ENCODE results near the gene CDKN2AIPNL.
"Not testable (repeated sequence)": the region's sequence is repeated elsewhere in the genome, so short reads cannot be mapped to it uniquely, and the experiment has no call there.

CDKN2AIPNL gene

DNA sequence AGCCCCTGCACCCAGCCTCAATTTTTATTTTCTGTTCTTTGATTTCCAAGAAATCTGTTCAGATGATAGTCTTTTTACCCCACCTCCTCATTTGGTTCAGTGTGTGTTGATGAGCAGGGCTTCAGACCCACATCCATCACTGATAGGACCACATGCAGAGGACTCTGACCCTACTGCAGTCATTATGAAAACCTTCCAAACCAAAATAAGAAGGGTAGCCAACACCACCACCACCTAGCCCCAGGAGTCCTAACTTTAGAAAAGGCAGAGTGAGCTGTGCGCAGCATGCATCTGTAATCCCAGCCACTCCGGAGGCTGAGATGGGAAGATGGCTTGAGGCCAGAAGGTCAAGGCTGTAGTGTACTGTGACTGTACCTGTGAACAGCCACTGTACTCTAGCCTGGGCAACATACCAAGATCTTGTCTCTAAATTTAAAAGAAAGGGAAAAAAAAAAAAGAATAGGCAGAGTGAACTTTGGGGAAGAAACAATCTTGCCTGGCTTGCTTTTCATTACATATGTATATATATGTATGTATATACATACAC is 13.0 kb downstream of the CDKN2AIPNL start:
- peaks cover 15% of the 10 kb centered on the region for H3K4me1 ChIP-seq (ENCODE audit: control insufficient read depth, insufficient read depth, low read length)
- H3K4me3 ChIP-seq (ENCODE audit: low read depth, low read length): no peak overlapping the region
- peaks cover 64% of the 10 kb centered on the region for H3K36me3 ChIP-seq (ENCODE audit: control insufficient read depth, insufficient read depth, low read length)
- no peak overlapping the region for H3K9ac ChIP-seq (ENCODE audit: low read length)
- no peaks in the 10 kb centered on the region for H3K9me3 ChIP-seq (ENCODE audit: control insufficient read depth, insufficient read depth, low read depth, low read length)
- H3K27me3 ChIP-seq (ENCODE audit: control insufficient read depth, insufficient read depth, low read length): no peaks in the 10 kb centered on the region
- no peak overlapping the region for H3K27ac ChIP-seq (ENCODE audit: low read depth, low read length)

DNA sequence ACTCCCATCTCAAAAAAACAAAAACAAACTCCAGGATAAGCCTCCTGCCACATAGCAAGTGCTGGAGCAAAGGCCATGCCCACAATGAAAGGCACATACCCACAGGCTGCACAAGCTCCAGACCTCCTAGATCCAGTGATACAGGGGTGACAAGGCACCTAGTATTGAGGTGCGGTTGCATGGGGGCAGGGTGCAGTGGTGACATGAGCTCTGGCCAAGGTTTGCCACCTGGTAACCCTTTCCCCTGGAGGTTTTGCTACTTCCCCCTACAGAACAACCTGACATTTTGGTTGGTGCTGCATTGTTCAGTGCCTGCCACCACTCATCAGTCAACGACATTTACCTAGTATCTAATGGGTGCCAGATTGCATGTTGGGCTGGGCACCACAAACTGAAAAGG is 14.5 kb downstream of the CDKN2AIPNL start:
- H3K9ac ChIP-seq (ENCODE audit: low read length): no peak overlapping the region
- H3K36me3 ChIP-seq (ENCODE audit: control insufficient read depth, insufficient read depth, low read length): peaks cover 72% of the 10 kb centered on the region
- H3K27ac ChIP-seq (ENCODE audit: low read depth, low read length): no peak overlapping the region
- no peaks in the 10 kb centered on the region for H3K9me3 ChIP-seq (ENCODE audit: control insufficient read depth, insufficient read depth, low read depth, low read length)
- H3K4me1 ChIP-seq (ENCODE audit: control insufficient read depth, insufficient read depth, low read length): peaks cover 16% of the 10 kb centered on the region
- no peaks in the 10 kb centered on the region for H3K27me3 ChIP-seq (ENCODE audit: control insufficient read depth, insufficient read depth, low read length)
- no peak overlapping the region for H3K4me3 ChIP-seq (ENCODE audit: low read depth, low read length)

DNA sequence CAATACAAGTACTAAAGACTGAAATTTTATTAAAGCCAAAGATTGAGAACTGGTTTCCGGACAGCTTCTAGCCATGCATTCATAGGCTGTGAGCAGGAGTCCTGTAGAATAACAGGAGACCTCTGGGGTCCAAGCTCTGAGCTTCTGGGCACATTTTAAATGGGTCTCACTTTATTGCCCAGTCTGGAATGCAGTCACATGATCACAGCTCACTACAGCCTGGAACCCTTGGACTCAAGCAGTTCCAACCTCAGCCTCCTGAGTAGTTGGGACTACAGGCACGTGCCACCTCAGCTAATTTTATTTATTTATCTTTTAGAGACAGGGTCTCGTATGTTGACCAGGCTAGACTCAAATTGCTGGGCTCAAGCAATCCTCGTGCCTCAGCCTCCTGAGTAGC is 15.4 kb downstream of the CDKN2AIPNL start:
- Histone ChIP-seq H3K4me3 (ENCODE audit: low read depth, low read length) (no peak overlapping the region), H3K36me3 (ENCODE audit: control insufficient read depth, insufficient read depth, low read length) (peaks cover 74% of the 10 kb centered on the region), H3K27ac (ENCODE audit: low read depth, low read length) (no peak overlapping the region), H3K9ac (ENCODE audit: low read length) (no peak overlapping the region), H3K9me3 (ENCODE audit: control insufficient read depth, insufficient read depth, low read depth, low read length) (no peaks in the 10 kb centered on the region), H3K27me3 (ENCODE audit: control insufficient read depth, insufficient read depth, low read length) (no peaks in the 10 kb centered on the region), H3K4me1 (ENCODE audit: control insufficient read depth, insufficient read depth, low read length) (peaks cover 16% of the 10 kb centered on the region)

DNA sequence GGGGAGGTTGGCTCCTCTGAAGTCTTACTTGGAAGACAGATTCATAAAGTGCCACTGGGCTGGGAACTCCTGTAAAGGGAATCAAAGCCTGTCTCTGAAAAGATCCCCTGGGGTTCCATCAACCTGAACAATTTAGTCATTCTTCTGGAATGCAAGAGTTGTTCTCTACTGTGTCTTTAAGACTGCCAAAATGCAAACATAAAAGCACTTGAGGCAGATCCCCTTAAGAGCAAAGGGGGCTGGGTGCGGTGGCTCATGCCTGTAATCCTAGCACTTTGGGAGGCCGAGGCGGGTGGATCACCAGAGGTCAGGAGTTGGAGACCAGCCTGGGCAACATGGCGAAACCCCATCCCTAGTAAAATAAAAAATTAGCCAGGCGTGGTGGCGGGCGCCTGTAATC is 16.7 kb downstream of the CDKN2AIPNL start:
- Histone ChIP-seq H3K9ac (ENCODE audit: low read length) (no peak overlapping the region), H3K4me1 (ENCODE audit: control insufficient read depth, insufficient read depth, low read length) (peaks cover 16% of the 10 kb centered on the region), H3K27ac (ENCODE audit: low read depth, low read length) (no peak overlapping the region; the same call in 1 of the 2 replicates), H3K4me3 (ENCODE audit: low read depth, low read length) (no peak overlapping the region), H3K36me3 (ENCODE audit: control insufficient read depth, insufficient read depth, low read length) (peaks cover 87% of the 10 kb centered on the region), H3K9me3 (ENCODE audit: control insufficient read depth, insufficient read depth, low read depth, low read length) (no peaks in the 10 kb centered on the region), H3K27me3 (ENCODE audit: control insufficient read depth, insufficient read depth, low read length) (no peaks in the 10 kb centered on the region)

DNA sequence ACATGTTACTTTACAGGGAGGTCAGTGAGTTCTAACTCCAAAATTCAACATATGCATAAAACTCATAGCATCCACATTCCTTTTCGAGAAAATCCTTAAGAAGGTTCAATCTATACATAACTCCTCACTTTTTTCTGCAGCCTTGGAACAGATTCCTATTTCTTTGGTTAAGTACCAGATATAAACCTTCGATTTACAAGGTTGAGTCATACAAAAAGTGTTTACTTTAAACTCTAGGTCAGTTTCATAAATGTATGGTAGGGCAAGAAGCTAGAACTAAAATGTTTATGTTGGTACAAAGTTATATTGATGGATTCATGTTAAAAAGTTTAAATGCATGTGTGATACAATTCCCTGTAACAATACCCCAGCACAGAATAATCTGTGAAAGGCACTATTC is 19.4 kb downstream of the CDKN2AIPNL start:
- Histone ChIP-seq H3K27me3 (ENCODE audit: control insufficient read depth, insufficient read depth, low read length) (no peaks in the 10 kb centered on the region), H3K27ac (ENCODE audit: low read depth, low read length) (no peak overlapping the region), H3K4me1 (ENCODE audit: control insufficient read depth, insufficient read depth, low read length) (peaks cover 16% of the 10 kb centered on the region), H3K9ac (ENCODE audit: low read length) (no peak overlapping the region), H3K36me3 (ENCODE audit: control insufficient read depth, insufficient read depth, low read length) (peaks cover 86% of the 10 kb centered on the region), H3K9me3 (ENCODE audit: control insufficient read depth, insufficient read depth, low read depth, low read length) (no peaks in the 10 kb centered on the region), H3K4me3 (ENCODE audit: low read depth, low read length) (no peak overlapping the region)

DNA sequence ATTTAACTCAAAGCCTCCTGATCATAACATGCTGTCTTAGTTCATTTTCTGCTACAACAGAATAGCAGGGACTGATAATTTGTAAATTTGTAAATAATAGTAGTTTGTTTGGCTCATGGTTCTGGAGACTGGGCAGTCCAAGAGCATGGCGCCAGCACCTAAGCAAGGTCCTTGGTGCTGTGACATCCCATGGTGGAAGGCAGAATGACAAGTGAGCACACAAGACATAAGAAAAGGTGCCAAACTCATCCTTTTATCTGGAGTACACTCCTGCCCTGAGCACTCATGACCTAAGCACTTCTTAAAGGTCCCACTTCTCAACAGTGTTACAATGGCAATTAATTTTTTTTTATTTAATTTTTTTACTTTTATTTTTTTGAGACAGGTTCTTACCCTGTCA is 24.2 kb downstream of the CDKN2AIPNL start:
- Histone ChIP-seq H3K36me3 (ENCODE audit: control insufficient read depth, insufficient read depth, low read length) (peaks cover 91% of the 10 kb centered on the region), H3K4me3 (ENCODE audit: low read depth, low read length) (no peak overlapping the region), H3K27me3 (ENCODE audit: control insufficient read depth, insufficient read depth, low read length) (no peaks in the 10 kb centered on the region), H3K9me3 (ENCODE audit: control insufficient read depth, insufficient read depth, low read depth, low read length) (no peaks in the 10 kb centered on the region), H3K9ac (ENCODE audit: low read length) (no peak overlapping the region), H3K27ac (ENCODE audit: low read depth, low read length) (no peak overlapping the region), H3K4me1 (ENCODE audit: control insufficient read depth, insufficient read depth, low read length) (no peaks in the 10 kb centered on the region)

DNA sequence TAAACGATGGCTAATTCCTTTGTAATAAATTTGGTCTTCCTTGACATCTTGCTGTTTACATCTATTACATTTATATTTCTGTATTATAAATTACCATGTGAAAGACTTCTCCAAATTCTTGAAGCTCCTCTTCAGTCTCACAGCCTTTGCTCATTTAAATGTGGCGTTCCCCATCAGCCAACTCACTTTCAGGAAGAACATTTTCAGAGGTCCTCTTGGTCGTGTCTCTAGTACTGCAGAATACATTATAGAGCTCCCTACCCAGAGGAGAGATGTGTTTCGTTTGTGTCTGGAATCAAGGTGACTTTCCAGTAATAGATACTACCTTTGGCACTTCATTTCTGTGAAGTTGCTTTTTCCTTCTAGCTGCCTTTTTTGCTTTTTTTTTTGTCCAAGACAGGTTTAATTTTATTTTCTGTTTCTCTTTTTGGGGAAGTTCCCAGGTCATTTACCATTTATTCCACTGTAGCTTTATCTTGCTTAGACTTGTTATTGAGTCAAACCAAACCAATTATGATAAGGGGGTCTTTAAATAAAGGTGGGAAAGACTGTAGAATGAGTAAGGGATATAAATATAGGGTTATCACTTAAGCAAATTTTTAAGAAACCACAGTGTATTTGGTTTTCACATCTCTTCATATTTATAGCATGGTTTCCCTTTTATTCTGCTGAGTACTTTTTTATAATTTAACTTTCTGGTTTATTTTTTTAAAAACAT is 27.5 kb downstream of the CDKN2AIPNL start:
- Histone ChIP-seq H3K27ac (ENCODE audit: low read depth, low read length) (no peak overlapping the region), H3K4me3 (ENCODE audit: low read depth, low read length) (no peak overlapping the region), H3K4me1 (ENCODE audit: control insufficient read depth, insufficient read depth, low read length) (no peaks in the 10 kb centered on the region), H3K9ac (ENCODE audit: low read length) (no peak overlapping the region), H3K9me3 (ENCODE audit: control insufficient read depth, insufficient read depth, low read depth, low read length) (no peaks in the 10 kb centered on the region), H3K36me3 (ENCODE audit: control insufficient read depth, insufficient read depth, low read length) (peaks cover 91% of the 10 kb centered on the region), H3K27me3 (ENCODE audit: control insufficient read depth, insufficient read depth, low read length) (no peaks in the 10 kb centered on the region)

DNA sequence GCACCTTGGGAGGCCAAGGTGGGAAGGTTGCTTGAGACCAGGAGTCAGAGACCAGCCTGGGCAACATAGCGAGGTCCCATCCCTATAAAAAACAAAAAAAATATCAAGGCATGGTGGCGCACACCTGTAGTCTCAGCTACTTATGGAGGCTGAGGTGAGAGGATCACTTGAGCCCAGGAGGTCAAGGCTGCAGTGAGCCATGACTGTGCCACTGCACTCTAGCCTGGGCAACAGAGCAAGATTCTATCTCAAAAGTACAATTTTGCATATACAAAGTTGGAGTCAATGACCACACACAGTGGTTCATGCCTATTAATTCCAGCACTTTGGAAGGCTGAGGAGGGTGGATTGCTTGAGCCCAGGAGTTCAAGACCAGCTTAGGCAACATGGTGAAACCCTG is 29.5 kb downstream of the CDKN2AIPNL start:
- H3K4me1 ChIP-seq (ENCODE audit: control insufficient read depth, insufficient read depth, low read length); H3K9ac ChIP-seq (ENCODE audit: low read length); H3K27ac ChIP-seq (ENCODE audit: low read depth, low read length); H3K27me3 ChIP-seq (ENCODE audit: control insufficient read depth, insufficient read depth, low read length); H3K4me3 ChIP-seq (ENCODE audit: low read depth, low read length); H3K9me3 ChIP-seq (ENCODE audit: control insufficient read depth, insufficient read depth, low read depth, low read length): not testable (repeated sequence)
- H3K36me3 ChIP-seq (ENCODE audit: control insufficient read depth, insufficient read depth, low read length): peaks cover 87% of the 10 kb centered on the region

DNA sequence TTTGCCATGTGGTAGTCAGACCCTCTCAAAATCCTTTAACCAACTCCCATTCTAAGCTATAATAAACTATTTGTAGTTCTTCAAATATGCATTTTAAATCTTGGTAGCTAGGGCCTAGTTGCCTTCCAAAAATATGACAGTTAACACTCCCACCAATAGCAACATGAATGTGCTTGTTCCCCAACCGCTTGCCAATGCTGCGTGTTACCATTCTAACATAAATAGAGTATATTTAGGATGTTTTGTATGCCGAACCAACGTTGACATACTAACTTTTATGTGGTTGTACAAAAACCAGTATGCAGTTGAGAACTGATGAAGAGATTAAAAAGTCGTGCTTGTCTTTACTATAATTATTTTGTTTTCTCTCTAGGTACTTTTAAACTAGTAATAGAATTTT is 31.3 kb downstream of the CDKN2AIPNL start:
- H3K27me3 ChIP-seq (ENCODE audit: control insufficient read depth, insufficient read depth, low read length): no peaks in the 10 kb centered on the region
- H3K4me3 ChIP-seq (ENCODE audit: low read depth, low read length): no peak overlapping the region
- H3K36me3 ChIP-seq (ENCODE audit: control insufficient read depth, insufficient read depth, low read length): peaks cover 87% of the 10 kb centered on the region
- H3K27ac ChIP-seq (ENCODE audit: low read depth, low read length): no peak overlapping the region
- H3K9ac ChIP-seq (ENCODE audit: low read length): no peak overlapping the region
- no peaks in the 10 kb centered on the region for H3K4me1 ChIP-seq (ENCODE audit: control insufficient read depth, insufficient read depth, low read length)
- no peaks in the 10 kb centered on the region for H3K9me3 ChIP-seq (ENCODE audit: control insufficient read depth, insufficient read depth, low read depth, low read length)

DNA sequence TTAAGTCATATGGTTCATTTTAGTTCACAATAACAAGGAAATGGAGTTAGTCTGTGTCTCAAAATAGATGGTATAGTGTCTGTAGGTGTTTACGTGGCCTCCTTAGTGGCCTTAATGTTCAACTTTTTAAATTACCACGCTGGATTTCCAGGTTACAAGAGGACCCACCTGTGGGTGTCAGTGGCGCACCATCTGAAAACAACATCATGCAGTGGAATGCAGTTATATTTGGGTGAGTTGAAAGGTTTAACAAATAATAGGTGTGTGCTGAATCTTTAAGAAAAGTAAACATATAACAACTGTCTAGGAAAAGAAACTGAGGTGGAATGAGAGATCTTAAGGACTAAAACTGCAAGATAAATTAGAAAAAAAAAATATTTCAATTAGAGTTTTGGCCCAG is 37.4 kb downstream of the CDKN2AIPNL start:
- no peaks in the 10 kb centered on the region for H3K9me3 ChIP-seq (ENCODE audit: control insufficient read depth, insufficient read depth, low read depth, low read length)
- no peak overlapping the region for H3K9ac ChIP-seq (ENCODE audit: low read length)
- no peaks in the 10 kb centered on the region for H3K27me3 ChIP-seq (ENCODE audit: control insufficient read depth, insufficient read depth, low read length)
- peaks cover 6% of the 10 kb centered on the region; the same call in 1 of the 2 replicates for H3K4me1 ChIP-seq (ENCODE audit: control insufficient read depth, insufficient read depth, low read length)
- H3K4me3 ChIP-seq (ENCODE audit: low read depth, low read length): no peak overlapping the region
- no peak overlapping the region for H3K27ac ChIP-seq (ENCODE audit: low read depth, low read length)
- H3K36me3 ChIP-seq (ENCODE audit: control insufficient read depth, insufficient read depth, low read length): peaks cover 46% of the 10 kb centered on the region

DNA sequence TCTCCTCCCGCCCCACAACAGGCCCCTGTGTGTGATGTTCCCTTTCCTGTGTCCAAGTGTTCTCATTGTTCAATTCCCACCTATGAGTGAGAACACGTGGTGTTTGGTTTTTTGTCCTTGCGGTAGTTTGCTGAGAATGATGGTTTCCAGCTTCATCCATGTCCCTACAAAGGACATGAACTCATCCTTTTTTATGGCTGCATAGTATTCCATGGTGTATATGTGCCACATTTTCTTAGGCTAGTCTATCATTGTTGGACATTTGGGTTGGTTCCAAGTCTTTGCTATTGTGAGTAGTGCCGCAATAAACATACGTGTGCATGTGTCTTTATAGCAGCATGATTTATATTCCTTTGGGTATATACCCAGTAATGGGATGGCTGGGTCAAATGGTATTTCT is 38.0 kb downstream of the CDKN2AIPNL start:
- not testable (repeated sequence) for H3K9ac ChIP-seq (ENCODE audit: low read length); H3K27me3 ChIP-seq (ENCODE audit: control insufficient read depth, insufficient read depth, low read length); H3K4me1 ChIP-seq (ENCODE audit: control insufficient read depth, insufficient read depth, low read length); H3K9me3 ChIP-seq (ENCODE audit: control insufficient read depth, insufficient read depth, low read depth, low read length); H3K27ac ChIP-seq (ENCODE audit: low read depth, low read length)
- Histone ChIP-seq H3K4me3 (ENCODE audit: low read depth, low read length) (peak overlapping the region; percentile 100; the same call in 1 of the 2 replicates), H3K36me3 (ENCODE audit: control insufficient read depth, insufficient read depth, low read length) (peaks cover 41% of the 10 kb centered on the region)

Measured in HUES6 (cell line).